ENCODE data around the gene PLGRKT.
"Not testable (repeated sequence)": the region's sequence is repeated elsewhere in the genome, so short reads cannot be mapped to it uniquely, and the experiment has no call there.

Gene PLGRKT

GRCh38 chr9:5450359-5451091 is 12.8 kb upstream of the PLGRKT start, which contains the start of gene CD274:
CD274 (plus strand) TSS chr9:5450542; CDS start chr9:5456114, 5,572 bp downstream.
- peak; percentile 100 for DNase-seq

DNA sequence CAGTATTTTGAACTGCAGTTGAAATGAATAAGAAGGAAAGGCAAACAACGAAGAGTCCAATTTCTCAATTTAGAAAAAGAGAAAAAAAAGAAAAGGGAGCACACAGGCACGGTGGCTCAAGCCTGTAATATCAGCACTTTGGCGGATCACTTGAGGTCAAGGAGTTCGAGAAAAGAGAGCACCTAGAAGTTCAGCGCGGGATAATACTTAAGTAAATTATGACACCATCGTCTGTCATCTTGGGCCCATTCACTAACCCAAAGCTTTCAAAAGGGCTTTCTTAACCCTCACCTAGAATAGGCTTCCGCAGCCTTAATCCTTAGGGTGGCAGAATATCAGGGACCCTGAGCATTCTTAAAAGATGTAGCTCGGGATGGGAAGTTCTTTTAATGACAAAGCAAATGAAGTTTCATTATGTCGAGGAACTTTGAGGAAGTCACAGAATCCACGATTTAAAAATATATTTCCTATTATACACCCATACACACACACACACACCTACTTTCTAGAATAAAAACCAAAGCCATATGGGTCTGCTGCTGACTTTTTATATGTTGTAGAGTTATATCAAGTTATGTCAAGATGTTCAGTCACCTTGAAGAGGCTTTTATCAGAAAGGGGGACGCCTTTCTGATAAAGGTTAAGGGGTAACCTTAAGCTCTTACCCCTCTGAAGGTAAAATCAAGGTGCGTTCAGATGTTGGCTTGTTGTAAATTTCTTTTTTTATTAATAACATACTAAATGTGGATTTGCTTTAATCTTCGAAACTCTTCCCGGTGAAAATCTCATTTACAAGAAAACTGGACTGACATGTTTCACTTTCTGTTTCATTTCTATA is 12.0 kb upstream of the PLGRKT start:
- DNase-seq = peak; percentile 84

DNA sequence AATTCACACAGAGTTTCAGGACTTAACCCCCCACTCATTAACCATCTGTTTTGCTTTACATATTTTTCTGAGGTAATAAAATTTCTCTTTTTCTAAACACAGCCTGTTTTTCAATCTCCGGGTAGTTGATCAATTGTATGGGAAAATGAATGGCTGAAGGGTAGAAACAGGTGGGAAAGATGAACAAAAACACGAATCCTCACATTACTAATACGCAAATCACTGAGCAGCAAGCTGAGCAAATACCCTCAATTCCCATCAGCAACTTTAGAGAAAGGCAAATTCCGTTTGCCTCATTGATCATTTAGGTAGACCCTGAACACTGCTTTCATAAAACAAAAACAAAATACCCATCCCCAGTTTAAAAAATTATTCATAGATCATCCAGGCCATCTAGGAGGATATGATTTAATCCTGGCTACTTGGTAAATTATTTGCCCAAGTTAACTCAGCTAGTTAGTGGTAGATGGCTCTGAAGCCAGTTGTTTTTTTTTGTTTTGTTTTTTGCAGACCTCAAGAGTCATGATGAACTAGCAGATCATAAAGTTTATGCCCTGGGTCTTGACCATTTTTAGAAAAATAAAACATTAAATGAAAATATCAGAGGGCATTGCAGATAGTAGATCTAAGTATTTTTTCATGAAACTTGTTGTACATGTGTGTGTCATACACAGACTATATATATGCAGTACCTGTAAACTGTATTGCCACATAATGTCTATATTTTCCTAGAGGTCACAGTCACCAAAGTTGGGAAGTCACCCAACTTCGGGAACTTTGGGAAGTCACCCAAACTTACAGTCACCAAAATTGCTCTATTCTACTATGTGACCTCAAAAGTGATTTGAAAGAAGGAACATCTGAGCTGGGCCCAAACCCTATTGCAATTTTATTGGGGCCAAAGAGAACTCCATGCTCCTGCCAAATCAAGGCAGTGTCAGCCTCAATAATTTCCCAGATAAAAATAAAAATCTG is 11.0 kb upstream of the PLGRKT start:
- DNase-seq = no peak

- no peak for DNase-seq
Measured at GRCh38 chr9:5448016-5448415, 10.3 kb upstream of the PLGRKT start.

DNA sequence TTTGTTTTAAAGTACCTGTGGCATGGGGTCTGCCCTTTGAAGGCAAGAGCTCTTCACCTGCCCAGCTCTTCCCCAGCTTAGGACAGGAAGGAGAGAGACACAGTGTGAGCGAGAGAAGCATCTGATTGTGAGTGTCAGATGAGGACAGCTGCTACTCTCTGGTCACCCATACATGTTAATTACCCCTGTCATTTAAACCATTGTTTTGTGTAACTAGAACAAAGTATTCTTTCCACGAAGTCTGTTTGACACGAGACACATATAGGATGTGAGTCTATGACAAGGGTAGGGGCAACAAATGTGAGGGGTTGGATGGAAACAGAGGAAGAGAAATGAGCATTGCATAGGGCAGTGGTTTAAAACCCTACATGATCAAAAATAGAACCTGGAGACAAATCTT is 9.6 kb upstream of the PLGRKT start:
- no peak for DNase-seq

DNA sequence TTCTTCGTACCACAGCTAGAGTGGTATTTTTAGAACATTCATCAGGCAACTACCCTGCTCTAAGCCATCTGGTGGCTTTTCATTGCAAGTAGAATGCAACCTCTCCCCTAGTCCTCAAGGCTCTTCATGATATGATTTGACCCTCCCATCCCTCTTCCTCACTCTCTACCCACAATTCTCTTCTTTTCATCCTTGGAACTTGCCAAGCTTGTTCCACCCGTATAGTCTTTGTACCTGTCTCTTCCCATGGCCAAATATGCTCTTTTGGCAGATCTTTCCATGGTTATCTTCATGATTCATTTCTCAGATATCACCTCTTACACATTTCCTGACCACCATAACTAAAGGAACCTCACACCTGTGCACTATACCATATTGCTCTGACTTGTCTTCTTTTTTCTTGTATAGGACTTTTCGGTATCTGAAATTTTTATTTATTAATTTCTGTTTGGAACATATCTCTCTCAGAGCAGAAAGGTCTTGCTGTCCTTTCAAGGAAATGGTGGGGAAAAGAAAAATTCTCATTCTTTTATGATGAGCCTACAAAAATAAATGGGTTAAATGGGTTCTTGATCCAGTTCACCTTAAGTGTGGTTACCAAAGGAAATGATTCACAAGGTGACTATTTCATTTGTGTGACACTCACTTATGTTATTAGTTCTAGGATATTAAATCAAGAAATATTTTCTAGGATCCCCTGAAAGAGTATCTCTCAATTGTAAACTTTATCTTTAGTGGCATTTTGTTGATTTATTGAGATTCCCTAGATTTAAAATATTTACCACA is 8.9 kb upstream of the PLGRKT start:
- DNase-seq = peak; percentile 48

DNA sequence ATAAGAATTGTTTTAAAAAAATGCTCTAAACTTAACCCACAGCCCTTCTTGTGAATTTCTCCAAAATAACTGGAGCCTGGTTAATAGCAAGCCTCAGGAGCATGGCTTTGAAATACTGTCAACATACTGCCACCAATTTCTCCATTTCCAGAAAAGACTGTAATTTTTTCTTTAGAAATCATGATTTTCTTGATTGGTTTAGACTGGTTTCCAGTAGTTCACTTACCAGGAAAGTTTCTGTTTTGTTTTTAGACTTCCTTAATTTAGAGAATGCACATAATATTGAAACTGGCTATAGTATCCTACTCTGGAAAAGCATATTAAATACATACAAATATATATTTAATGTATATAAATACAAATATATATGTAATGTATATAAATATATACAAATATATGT is 8.2 kb upstream of the PLGRKT start:
- DNase-seq = peak; percentile 94

DNA sequence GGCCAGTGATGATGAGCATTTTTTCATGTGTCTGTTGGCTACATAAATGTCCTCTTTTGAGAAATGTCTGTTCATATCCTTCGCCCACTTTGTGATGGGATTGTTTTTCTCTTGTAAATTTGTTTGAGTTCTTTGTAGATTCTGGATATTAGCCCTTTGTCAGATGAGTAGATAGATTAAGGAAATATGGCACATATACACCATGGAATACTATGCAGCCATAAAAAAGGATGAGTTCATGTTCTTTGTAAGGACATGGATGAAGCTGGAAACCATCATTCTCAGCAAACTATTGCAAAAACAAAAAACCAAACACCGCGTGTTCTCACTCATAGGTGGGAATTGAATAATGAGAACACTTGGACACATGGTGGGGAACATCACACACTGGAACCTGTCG is 7.4 kb upstream of the PLGRKT start:
- not testable (repeated sequence) for DNase-seq

DNA sequence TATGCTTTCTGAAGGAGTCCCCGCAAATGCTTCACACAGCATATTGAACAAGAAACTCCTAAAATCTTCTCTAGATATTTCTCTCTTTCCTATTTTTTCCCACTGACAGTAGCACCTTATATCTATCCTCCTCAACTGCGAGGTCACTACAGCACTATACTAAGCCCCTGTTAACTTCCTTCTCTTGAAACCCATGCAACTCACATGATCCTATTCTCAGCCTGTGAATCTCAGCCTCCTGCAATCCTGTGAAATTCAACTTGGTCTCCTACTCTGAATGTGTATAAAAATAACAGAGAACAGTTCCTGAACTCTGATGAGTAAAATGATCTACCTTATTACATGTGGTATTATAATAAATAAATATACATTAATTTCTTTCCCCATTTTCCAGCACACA is 6.1 kb upstream of the PLGRKT start:
- DNase-seq = peak; percentile 68

GRCh38 chr9:5442400-5443011 is 4.8 kb upstream of the PLGRKT start:
- peak; percentile 72 for DNase-seq

GRCh38 chr9:5441043-5441442 is 3.3 kb upstream of the PLGRKT start:
- DNase-seq = peak; percentile 74

- DNase-seq = no peak
Measured at GRCh38 chr9:5440426-5440825, 2.7 kb upstream of the PLGRKT start.

- peak; percentile 78 for DNase-seq
Measured at GRCh38 chr9:5438301-5439162, 807 bp upstream of the PLGRKT start.

DNA sequence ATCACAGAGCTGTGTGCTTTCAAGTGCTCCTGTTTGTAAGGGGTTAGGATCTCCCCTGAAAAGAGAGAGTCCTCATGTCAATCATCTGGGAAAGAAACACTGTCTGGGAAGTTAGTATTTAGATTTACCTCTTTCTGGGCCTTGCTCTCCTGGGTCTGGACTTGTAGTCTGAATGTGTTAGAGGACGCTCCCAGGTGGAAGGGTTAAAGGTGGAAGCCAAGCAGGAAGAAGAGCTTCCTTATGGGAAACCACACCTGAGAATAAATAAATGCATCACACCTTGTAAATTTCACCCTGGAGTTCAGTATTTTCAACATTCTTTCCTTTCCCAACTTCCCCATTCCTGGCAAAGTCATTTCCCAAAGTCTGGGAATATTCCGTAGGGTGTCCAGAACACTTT is 1.3 kb downstream of the PLGRKT start:
- no peak for DNase-seq

- no peak for DNase-seq
Measured at GRCh38 chr9:5435912-5436311, 1.8 kb downstream of the PLGRKT start.

DNA sequence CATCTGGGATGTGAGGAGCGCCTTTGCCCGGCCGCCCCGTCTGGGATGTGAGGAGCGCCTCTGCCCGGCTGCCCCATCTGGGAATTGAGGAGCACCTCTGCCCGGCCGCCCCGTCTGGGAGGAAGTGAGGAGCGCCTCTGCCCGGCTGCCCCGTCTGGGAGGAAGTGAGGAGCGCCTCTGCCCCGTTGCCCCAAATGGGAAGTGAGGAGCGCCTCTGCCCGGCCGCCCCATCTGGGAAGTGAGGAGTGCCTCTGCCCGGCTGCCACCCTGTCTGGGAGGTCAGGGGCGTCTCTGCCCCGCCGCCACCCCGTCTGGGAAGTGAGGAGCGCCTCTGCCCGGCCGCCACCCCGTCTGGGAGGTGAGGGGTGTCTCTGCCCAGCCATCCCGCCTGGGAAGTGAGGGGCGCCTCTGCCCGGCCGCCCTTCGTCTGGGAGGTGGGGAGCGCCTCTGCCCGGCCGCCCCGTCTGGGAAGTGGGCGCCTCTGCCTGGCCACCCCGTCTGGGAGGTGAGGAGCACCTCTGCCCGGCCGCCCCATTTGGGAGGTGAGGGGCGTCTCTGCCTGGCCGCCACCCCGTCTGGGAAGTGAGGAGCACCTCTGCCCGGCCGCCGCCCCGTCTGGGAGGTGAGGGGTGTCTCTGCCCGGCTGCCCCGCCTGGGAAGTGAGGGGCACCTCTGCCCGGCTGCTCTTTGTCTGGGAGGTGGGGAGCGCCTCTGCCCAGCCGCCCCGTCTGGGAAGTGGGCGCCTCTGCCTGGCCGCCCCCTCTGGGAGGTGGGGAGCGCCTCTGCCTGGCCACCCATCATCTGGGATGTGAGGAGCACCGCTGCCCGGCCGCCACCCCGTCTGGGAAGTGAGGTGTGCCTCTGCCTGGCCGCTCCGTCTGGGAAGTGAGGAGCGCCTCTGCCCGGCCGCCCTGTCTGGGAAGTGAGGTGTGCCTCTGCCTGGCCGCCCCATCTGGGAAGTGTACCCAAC is 3.6 kb downstream of the PLGRKT start:
- DNase-seq = not testable (repeated sequence)

DNA sequence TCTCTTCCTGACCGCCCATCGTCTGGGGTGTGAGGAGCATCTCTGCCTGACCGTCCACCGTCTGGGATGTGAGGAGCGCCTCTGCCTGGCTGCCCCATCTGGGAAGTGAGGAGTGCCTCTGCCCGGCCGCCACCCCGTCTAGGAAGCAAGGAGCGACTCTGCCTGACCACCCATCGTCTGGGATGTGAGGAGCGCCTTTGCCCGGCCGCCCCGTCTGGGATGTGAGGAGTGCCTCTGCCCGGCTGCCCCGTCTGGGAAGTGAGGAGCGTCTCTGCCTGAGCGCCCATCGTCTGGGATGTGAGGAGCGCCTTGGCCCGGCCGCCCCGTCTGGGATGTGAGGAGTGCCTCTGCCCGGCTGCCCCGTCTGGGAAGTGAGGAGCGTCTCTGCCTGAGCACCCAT is 4.4 kb downstream of the PLGRKT start:
- not testable (repeated sequence) for DNase-seq

- not testable (repeated sequence) for DNase-seq
Measured at GRCh38 chr9:5432890-5433289, 4.8 kb downstream of the PLGRKT start.

DNA sequence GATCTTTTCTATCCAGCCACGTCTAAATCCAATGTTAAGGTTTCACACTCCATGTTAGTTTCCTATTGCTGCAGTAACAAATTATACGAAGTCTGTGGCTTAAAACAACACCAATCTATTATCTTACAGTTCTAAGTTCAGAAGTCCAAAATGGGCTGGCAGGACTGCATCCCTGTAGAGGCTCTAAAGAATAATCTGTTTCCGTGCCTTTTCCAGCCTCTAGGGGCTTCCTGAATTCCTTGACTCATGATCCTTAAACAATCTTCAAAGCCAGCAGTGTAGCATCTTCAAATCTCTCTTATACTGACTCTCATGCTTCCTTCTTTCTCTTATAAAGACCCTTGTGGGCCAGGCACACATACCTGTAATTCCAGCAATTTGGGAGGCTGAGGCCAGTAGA is 6.8 kb downstream of the PLGRKT start:
- DNase-seq = no peak

Data from inflammatory macrophage treated with lipopolysaccharide for 4 hours (primary cell).